ENCODE data around the gene KIF6. TPM values are rescaled to one million over a fixed set of nuclear protein-coding genes. Genes with fewer than 3 reads are reported as not detected.

The KIF6 gene
- total RNA-seq, 1 donor from 2014 or later: 1.0 TPM

- Histone ChIP-seq H3K36me3 (ENCODE audit: control insufficient read depth in 3 of 3, insufficient read depth in 3 of 3, low read length in 3 of 3) (no peaks in the 10 kb centered on the region), H3K4me3 (ENCODE audit: low read length in 3 of 3) (no peak overlapping the region), H3K27me3 (ENCODE audit: control insufficient read depth in 3 of 3, insufficient read depth in 3 of 3, low read length in 3 of 3) (peaks cover 27 to 37% (median 34%) of the 10 kb centered on the region in 3 donors), H3K27ac (ENCODE audit: low read depth, low read length) (no peak overlapping the region), H3K9me3 (ENCODE audit: control insufficient read depth in 3 of 3, low read length in 3 of 3) (no peaks in the 10 kb centered on the region), H3K9ac (ENCODE audit: low read depth in 1 of 3, low read length in 3 of 3) (no peak overlapping the region), H3K4me1 (ENCODE audit: control insufficient read depth in 3 of 3, insufficient read depth in 3 of 3, low read length in 3 of 3) (peaks cover 11 to 17% (median 14%) of the 10 kb centered on the region in 3 donors)
Measured at GRCh38 chr6:39317256-39317655, 408.0 kb downstream of the KIF6 start.

- peaks cover 31 to 58% (median 47%) of the 10 kb centered on the region in 3 donors for H3K27me3 ChIP-seq (ENCODE audit: control insufficient read depth in 3 of 3, insufficient read depth in 3 of 3, low read length in 3 of 3)
- peak within 1 kb of the TSS in 1 of 3 donors; percentile 41 for H3K4me3 ChIP-seq (ENCODE audit: low read length in 3 of 3)
- no peak within 1 kb of the TSS for H3K27ac ChIP-seq (ENCODE audit: low read depth, low read length)
- H3K4me1 ChIP-seq (ENCODE audit: control insufficient read depth in 3 of 3, insufficient read depth in 3 of 3, low read length in 3 of 3): peaks cover 11 to 18% (median 16%) of the 10 kb centered on the region in 3 donors
- no peak within 1 kb of the TSS for H3K9ac ChIP-seq (ENCODE audit: low read depth in 1 of 3, low read length in 3 of 3)
- no peaks in the 10 kb centered on the region for H3K36me3 ChIP-seq (ENCODE audit: control insufficient read depth in 3 of 3, insufficient read depth in 3 of 3, low read length in 3 of 3)
- no peaks in the 10 kb centered on the region for H3K9me3 ChIP-seq (ENCODE audit: control insufficient read depth in 3 of 3, low read length in 3 of 3)
Measured at GRCh38 chr6:39314273-39314795, 410.9 kb downstream of the KIF6 start, which contains the start of gene KCNK17. TSS of gene KCNK17 (minus strand) at chr6:39314419. CDS start at chr6:39314320, 99 bp downstream.

- Histone ChIP-seq H3K27me3 (ENCODE audit: control insufficient read depth in 3 of 3, insufficient read depth in 3 of 3, low read length in 3 of 3) (peaks cover 31 to 59% (median 47%) of the 10 kb centered on the region in 3 donors), H3K9me3 (ENCODE audit: control insufficient read depth in 3 of 3, low read length in 3 of 3) (no peaks in the 10 kb centered on the region)
Measured at GRCh38 chr6:39313526-39314272, 411.5 kb downstream of the KIF6 start.

DNA sequence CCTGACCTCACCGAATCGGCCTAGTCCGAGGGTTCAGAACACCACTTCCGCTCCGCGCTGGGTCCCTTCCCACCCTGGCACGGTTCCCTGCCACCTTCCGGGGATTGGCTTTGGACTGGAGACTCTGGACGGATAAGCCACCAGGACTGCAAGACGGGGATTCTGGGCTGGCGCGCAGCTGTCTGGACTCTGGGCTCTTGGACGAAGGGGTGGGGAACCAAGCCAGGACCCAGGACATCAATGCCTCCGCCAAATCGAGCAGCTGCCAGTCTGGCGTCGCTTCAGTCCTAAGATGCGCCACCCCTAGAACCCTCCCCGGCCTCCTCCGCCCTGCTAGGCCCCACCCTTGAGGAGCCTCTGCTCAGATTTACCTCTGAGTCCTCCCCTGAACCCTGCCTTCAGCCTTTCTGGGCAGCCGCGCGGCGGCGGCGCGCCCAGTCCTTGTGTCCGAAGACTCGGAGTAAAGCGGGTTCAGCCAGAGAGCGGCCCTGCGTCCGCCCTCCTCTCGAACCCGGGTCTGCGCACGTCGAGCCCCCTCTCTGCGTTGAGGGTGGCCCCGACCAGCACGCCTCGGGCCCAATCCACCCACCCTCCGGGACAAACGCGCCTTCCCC lies 412.2 kb downstream of the KIF6 start:
- Histone ChIP-seq H3K36me3 (ENCODE audit: control insufficient read depth in 3 of 3, insufficient read depth in 3 of 3, low read length in 3 of 3) (no peaks in the 10 kb centered on the region), H3K4me3 (ENCODE audit: low read length in 3 of 3) (peak overlapping the region in 2 of 3 donors; percentile 8 to 41), H3K4me1 (ENCODE audit: control insufficient read depth in 3 of 3, insufficient read depth in 3 of 3, low read length in 3 of 3) (peaks cover 11 to 18% (median 16%) of the 10 kb centered on the region in 3 donors), H3K27me3 (ENCODE audit: control insufficient read depth in 3 of 3, insufficient read depth in 3 of 3, low read length in 3 of 3) (peaks cover 31 to 61% (median 47%) of the 10 kb centered on the region in 3 donors), H3K9me3 (ENCODE audit: control insufficient read depth in 3 of 3, low read length in 3 of 3) (no peaks in the 10 kb centered on the region), H3K9ac (ENCODE audit: low read depth in 1 of 3, low read length in 3 of 3) (peak overlapping the region in 1 of 3 donors; percentile 40), H3K27ac (ENCODE audit: low read depth, low read length) (no peak overlapping the region)

More at GRCh38 chr6:39313526-39314272, 411.5 kb downstream of the KIF6 start:
- Histone ChIP-seq H3K36me3 (ENCODE audit: control insufficient read depth in 3 of 3, insufficient read depth in 3 of 3, low read length in 3 of 3) (no peaks in the 10 kb centered on the region), H3K4me1 (ENCODE audit: control insufficient read depth in 3 of 3, insufficient read depth in 3 of 3, low read length in 3 of 3) (peaks cover 11 to 18% (median 16%) of the 10 kb centered on the region in 3 donors), H3K9ac (ENCODE audit: low read depth in 1 of 3, low read length in 3 of 3) (no peak overlapping the region), H3K27ac (ENCODE audit: low read depth, low read length) (no peak overlapping the region), H3K4me3 (ENCODE audit: low read length in 3 of 3) (peak overlapping the region in 1 of 3 donors; percentile 41)

- Histone ChIP-seq H3K27ac (ENCODE audit: low read depth, low read length) (no peak overlapping the region), H3K36me3 (ENCODE audit: control insufficient read depth in 3 of 3, insufficient read depth in 3 of 3, low read length in 3 of 3) (no peaks in the 10 kb centered on the region), H3K9me3 (ENCODE audit: control insufficient read depth in 3 of 3, low read length in 3 of 3) (no peaks in the 10 kb centered on the region), H3K4me1 (ENCODE audit: control insufficient read depth in 3 of 3, insufficient read depth in 3 of 3, low read length in 3 of 3) (peaks cover 11 to 18% (median 16%) of the 10 kb centered on the region in 3 donors), H3K4me3 (ENCODE audit: low read length in 3 of 3) (no peak overlapping the region), H3K27me3 (ENCODE audit: control insufficient read depth in 3 of 3, insufficient read depth in 3 of 3, low read length in 3 of 3) (peaks cover 31 to 55% (median 40%) of the 10 kb centered on the region in 3 donors), H3K9ac (ENCODE audit: low read depth in 1 of 3, low read length in 3 of 3) (no peak overlapping the region)
Measured at GRCh38 chr6:39310542-39310941, 414.7 kb downstream of the KIF6 start.

DNA sequence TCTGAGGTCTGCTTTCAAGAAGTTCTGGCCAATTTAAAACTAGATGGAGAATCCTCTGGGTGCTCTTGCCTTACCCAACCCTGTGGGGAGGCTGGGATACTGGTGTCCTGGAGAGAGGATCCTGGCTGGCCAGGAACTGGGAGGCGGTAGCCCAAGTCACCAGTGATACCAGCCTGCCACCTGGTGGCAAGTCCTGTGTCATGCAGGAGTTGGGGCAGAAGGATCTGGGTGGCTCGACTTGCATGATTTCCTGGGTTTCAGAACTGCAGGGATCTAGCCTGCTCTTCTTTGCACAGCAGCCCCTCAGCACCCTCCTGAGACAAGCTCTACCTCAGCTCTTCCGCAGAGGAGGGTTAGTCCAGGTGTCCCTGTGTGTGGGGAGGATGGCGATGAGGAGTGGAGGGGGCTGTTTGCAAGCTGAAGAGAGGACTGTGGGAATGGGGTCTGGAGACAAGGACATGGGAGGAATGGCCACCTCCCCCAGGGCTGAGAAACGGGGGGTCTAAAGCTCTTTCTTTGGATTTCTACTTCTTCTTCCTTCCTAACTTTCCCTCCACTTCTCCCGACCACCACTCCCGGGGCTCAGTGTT lies 415.2 kb downstream of the KIF6 start:
- no peaks in the 10 kb centered on the region for H3K36me3 ChIP-seq (ENCODE audit: control insufficient read depth in 3 of 3, insufficient read depth in 3 of 3, low read length in 3 of 3)
- no peak overlapping the region for H3K9ac ChIP-seq (ENCODE audit: low read depth in 1 of 3, low read length in 3 of 3)
- peaks cover 11 to 18% (median 16%) of the 10 kb centered on the region in 3 donors for H3K4me1 ChIP-seq (ENCODE audit: control insufficient read depth in 3 of 3, insufficient read depth in 3 of 3, low read length in 3 of 3)
- no peaks in the 10 kb centered on the region for H3K9me3 ChIP-seq (ENCODE audit: control insufficient read depth in 3 of 3, low read length in 3 of 3)
- no peak overlapping the region for H3K4me3 ChIP-seq (ENCODE audit: low read length in 3 of 3)
- H3K27me3 ChIP-seq (ENCODE audit: control insufficient read depth in 3 of 3, insufficient read depth in 3 of 3, low read length in 3 of 3): peaks cover 30 to 53% (median 35%) of the 10 kb centered on the region in 3 donors
- H3K27ac ChIP-seq (ENCODE audit: low read depth, low read length): no peak overlapping the region

DNA sequence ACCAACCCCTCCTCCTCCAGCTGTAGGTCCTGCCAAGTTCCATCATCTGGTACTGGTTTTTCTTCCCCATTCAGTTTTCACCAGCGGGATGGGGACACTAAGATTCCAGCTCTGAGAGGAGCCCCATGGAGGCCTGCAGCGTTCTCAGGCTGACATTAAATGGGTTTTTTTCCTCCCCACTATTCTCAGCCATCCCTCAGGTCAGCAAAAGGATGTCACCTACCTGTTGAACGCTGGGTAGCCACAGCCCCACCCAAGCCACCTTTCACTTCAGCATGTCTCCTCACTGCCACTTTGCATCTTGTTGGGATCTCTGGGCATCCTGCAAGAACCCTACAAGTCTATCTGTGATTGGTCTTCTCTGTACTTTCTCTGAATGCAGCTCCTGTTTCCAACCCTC lies 417.7 kb downstream of the KIF6 start:
- H3K4me3 ChIP-seq (ENCODE audit: low read length in 3 of 3): no peak overlapping the region
- H3K27ac ChIP-seq (ENCODE audit: low read depth, low read length): no peak overlapping the region
- H3K4me1 ChIP-seq (ENCODE audit: control insufficient read depth in 3 of 3, insufficient read depth in 3 of 3, low read length in 3 of 3): peaks cover 3 to 4% (median 3%) of the 10 kb centered on the region in 3 donors
- peaks cover 7 to 34% (median 14%) of the 10 kb centered on the region in 3 donors for H3K27me3 ChIP-seq (ENCODE audit: control insufficient read depth in 3 of 3, insufficient read depth in 3 of 3, low read length in 3 of 3)
- H3K9ac ChIP-seq (ENCODE audit: low read depth in 1 of 3, low read length in 3 of 3): no peak overlapping the region
- no peaks in the 10 kb centered on the region for H3K9me3 ChIP-seq (ENCODE audit: control insufficient read depth in 3 of 3, low read length in 3 of 3)
- H3K36me3 ChIP-seq (ENCODE audit: control insufficient read depth in 3 of 3, insufficient read depth in 3 of 3, low read length in 3 of 3): no peaks in the 10 kb centered on the region

GRCh38 chr6:39304951-39305350 lies 420.3 kb downstream of the KIF6 start:
- no peaks in the 10 kb centered on the region for H3K9me3 ChIP-seq (ENCODE audit: control insufficient read depth in 3 of 3, low read length in 3 of 3)
- peaks cover 0 to 4% (median 0%) of the 10 kb centered on the region in 3 donors for H3K4me1 ChIP-seq (ENCODE audit: control insufficient read depth in 3 of 3, insufficient read depth in 3 of 3, low read length in 3 of 3)
- no peak overlapping the region for H3K27ac ChIP-seq (ENCODE audit: low read depth, low read length)
- no peak overlapping the region for H3K4me3 ChIP-seq (ENCODE audit: low read length in 3 of 3)
- H3K27me3 ChIP-seq (ENCODE audit: control insufficient read depth in 3 of 3, insufficient read depth in 3 of 3, low read length in 3 of 3): peaks cover 0 to 24% (median 3%) of the 10 kb centered on the region in 3 donors
- no peak overlapping the region for H3K9ac ChIP-seq (ENCODE audit: low read depth in 1 of 3, low read length in 3 of 3)
- no peaks in the 10 kb centered on the region for H3K36me3 ChIP-seq (ENCODE audit: control insufficient read depth in 3 of 3, insufficient read depth in 3 of 3, low read length in 3 of 3)

- H3K27ac ChIP-seq (ENCODE audit: low read depth, low read length): no peak overlapping the region
- H3K4me1 ChIP-seq (ENCODE audit: control insufficient read depth in 3 of 3, insufficient read depth in 3 of 3, low read length in 3 of 3): peaks cover 0 to 4% (median 0%) of the 10 kb centered on the region in 3 donors
Measured at GRCh38 chr6:39303425-39304153, 421.6 kb downstream of the KIF6 start.

More at GRCh38 chr6:39303425-39304153, 421.6 kb downstream of the KIF6 start:
- H3K9ac ChIP-seq (ENCODE audit: low read depth in 1 of 3, low read length in 3 of 3): no peak overlapping the region
- no peaks in the 10 kb centered on the region for H3K36me3 ChIP-seq (ENCODE audit: control insufficient read depth in 3 of 3, insufficient read depth in 3 of 3, low read length in 3 of 3)
- no peaks in the 10 kb centered on the region for H3K9me3 ChIP-seq (ENCODE audit: control insufficient read depth in 3 of 3, low read length in 3 of 3)
- H3K27me3 ChIP-seq (ENCODE audit: control insufficient read depth in 3 of 3, insufficient read depth in 3 of 3, low read length in 3 of 3): peaks cover 0 to 20% (median 3%) of the 10 kb centered on the region in 3 donors
- H3K4me3 ChIP-seq (ENCODE audit: low read length in 3 of 3): no peak overlapping the region

Data from skeletal muscle tissue (tissue), 4 donors.